Osteocyte (in vitro differentiated cells): Measurements from ENCODE around the gene PGA4. TPM values are rescaled to one million over a fixed set of nuclear protein-coding genes. Genes with fewer than 3 reads are reported as not detected.
"Not testable (repeated sequence)": the region's sequence is repeated elsewhere in the genome, so short reads cannot be mapped to it uniquely, and the experiment has no call there.

Experiments used
- DNase-seq: peaks from one replicate; pipeline ENCODE4 v3.0.0; 2021; ENCODE audit warnings: mixed read lengths; ENCODE audit not compliant: unreplicated experiment; ENCODE audit errors: extremely low spot score
- H3K27ac Mint-ChIP-seq: one replicate; pipeline ENCODE4 v1.8.0; 2021; ENCODE audit warnings: mild to moderate bottlenecking, mixed read lengths; ENCODE audit not compliant: unreplicated experiment
- H3K27me3 Mint-ChIP-seq: one replicate; pipeline ENCODE4 v1.8.0; 2021; ENCODE audit warnings: mixed read lengths; ENCODE audit not compliant: unreplicated experiment
- H3K36me3 Mint-ChIP-seq: one replicate; pipeline ENCODE4 v1.8.0; 2021; ENCODE audit warnings: mixed read lengths; ENCODE audit not compliant: unreplicated experiment
- H3K4me1 Mint-ChIP-seq: one replicate; pipeline ENCODE4 v1.8.0; 2021; ENCODE audit warnings: mixed read lengths; ENCODE audit not compliant: unreplicated experiment
- H3K4me3 Mint-ChIP-seq: one replicate; pipeline ENCODE4 v1.8.0; 2021; ENCODE audit warnings: mild to moderate bottlenecking, moderate library complexity, mixed read lengths; ENCODE audit not compliant: unreplicated experiment
- H3K9me3 Mint-ChIP-seq: one replicate; pipeline ENCODE4 v1.8.0; 2021; ENCODE audit warnings: mixed read lengths; ENCODE audit not compliant: unreplicated experiment
- long read RNA-seq: library from polyadenylated mRNA; unstranded; transcript quantifications from one replicate; pipeline ENCODE4 v2.0.0, GENCODE V29; 2021
- total RNA-seq: library from RNA; stranded (reverse); gene quantifications from 2 replicates; pipeline ENCODE4 v1.2.1, GENCODE V29; 2021
- TF ChIP-seq, protein P1 (sequence below): fragments of 200-600 bp; sonication (generic); IDR thresholded peaks from 2 replicates; pipeline ENCODE4 v1.5.0; 2021; ENCODE audit warnings: antibody characterized with exemption, mild to moderate bottlenecking, moderate library complexity

PGA4 gene
- not detected in 2 replicates for total RNA-seq
- long read RNA-seq = 0 reads

DNA sequence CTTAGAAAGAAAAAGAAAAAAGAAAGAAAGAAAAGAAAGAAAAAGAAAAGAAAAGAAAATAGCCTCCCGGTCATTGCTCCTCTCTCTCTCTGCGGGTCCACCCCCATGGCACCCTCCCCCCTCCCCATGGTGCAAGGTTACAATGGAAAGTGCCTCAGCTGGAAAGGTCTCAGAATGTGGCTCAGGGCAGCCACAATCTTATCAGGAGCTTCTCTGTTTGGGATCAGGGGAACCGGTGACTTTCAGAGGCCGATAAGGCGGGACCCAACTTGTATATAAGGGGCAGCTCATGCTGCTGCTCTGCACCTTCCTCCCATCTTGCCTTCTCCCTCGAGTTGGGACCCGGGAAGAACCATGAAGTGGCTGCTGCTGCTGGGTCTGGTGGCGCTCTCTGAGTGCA is at the start of gene PGA4:
TSS of gene PGA4 (plus strand) at position 301 of the 400 bp plus-strand sequence. CDS start at position 355, 54 bp downstream.
- not testable (repeated sequence) for DNase-seq, H3K27me3 Mint-ChIP-seq, H3K36me3 Mint-ChIP-seq, H3K27ac Mint-ChIP-seq, H3K4me1 Mint-ChIP-seq, H3K4me3 Mint-ChIP-seq, H3K9me3 Mint-ChIP-seq

DNA sequence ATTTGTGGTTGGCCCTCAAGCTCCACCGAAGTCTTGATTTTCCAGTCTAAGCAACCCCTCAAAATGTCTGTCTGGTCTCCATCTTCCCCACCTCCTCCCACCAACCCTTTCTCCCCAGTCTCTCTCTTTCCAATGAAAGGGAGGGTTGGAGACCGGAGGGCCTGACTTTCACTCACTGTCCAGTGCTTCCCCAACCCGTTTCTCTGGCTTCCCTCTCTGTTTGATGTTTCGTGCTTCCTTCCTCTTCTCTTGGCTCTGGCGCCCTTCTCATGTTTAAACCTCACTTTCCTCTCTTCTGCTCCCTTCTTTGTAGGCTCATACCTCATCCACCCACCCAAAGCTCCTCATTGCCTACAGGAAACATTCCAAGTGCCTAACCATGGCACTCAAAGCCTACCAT is 49.8 kb upstream of the PGA4 start:
- Mint-ChIP-seq H3K4me1 (no peaks in the 10 kb centered on the region), H3K36me3 (no peaks in the 10 kb centered on the region), H3K9me3 (no peaks in the 10 kb centered on the region), H3K27ac (no peak overlapping the region), H3K4me3 (no peak overlapping the region), H3K27me3 (peaks cover 55% of the 10 kb centered on the region)
- TF ChIP-seq, protein P1, sequence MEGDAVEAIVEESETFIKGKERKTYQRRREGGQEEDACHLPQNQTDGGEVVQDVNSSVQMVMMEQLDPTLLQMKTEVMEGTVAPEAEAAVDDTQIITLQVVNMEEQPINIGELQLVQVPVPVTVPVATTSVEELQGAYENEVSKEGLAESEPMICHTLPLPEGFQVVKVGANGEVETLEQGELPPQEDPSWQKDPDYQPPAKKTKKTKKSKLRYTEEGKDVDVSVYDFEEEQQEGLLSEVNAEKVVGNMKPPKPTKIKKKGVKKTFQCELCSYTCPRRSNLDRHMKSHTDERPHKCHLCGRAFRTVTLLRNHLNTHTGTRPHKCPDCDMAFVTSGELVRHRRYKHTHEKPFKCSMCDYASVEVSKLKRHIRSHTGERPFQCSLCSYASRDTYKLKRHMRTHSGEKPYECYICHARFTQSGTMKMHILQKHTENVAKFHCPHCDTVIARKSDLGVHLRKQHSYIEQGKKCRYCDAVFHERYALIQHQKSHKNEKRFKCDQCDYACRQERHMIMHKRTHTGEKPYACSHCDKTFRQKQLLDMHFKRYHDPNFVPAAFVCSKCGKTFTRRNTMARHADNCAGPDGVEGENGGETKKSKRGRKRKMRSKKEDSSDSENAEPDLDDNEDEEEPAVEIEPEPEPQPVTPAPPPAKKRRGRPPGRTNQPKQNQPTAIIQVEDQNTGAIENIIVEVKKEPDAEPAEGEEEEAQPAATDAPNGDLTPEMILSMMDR = no peak
- DNase-seq = no peak

DNA sequence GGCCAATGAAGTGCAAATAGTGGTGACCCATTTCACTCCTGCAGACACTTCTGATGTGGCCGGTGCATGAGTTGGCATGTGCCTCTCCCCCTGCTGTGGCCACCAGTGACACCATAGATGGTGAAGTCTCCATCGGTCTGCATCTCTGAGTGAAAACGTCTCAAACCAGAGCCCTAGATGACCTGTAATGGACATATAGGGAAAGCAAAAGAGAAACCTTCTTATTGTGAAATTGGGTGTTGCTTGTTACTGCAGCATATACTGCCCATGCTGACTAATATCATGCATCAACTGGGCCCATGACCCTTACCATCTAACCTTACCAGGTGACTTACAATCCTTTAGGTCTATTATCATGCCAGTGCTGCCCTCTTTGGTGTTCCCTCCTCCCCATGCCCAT is 49.3 kb upstream of the PGA4 start:
- no peak overlapping the region for H3K27ac Mint-ChIP-seq
- peaks cover 57% of the 10 kb centered on the region for H3K27me3 Mint-ChIP-seq
- H3K36me3 Mint-ChIP-seq = no peaks in the 10 kb centered on the region
- no peak for DNase-seq
- H3K4me1 Mint-ChIP-seq = no peaks in the 10 kb centered on the region
- TF ChIP-seq, protein P1 = no peak
- H3K9me3 Mint-ChIP-seq = no peaks in the 10 kb centered on the region
- H3K4me3 Mint-ChIP-seq = no peak overlapping the region

DNA sequence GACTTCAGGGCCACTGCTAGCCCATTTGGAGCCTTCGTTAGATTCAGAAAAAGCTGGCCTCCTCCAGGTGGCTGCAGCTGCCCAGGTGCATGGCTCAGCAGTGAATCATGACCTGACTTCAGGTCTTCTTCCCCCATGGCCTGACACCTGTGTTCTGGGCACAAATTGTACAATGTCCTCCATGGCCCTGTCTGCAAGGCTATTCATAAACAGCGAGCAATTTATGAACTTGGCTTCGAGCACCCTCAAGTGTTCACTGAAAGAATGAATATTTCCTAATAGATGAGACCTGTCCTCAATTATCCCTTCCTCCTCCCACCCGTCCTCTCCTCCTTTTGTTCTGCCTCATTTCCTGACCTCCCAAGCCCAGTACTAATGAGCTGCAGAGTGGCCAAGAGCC is 48.7 kb upstream of the PGA4 start:
- Mint-ChIP-seq H3K36me3 (no peaks in the 10 kb centered on the region), H3K4me3 (no peak overlapping the region), H3K27ac (no peak overlapping the region), H3K27me3 (peaks cover 59% of the 10 kb centered on the region), H3K4me1 (no peaks in the 10 kb centered on the region), H3K9me3 (no peaks in the 10 kb centered on the region)
- DNase-seq = no peak
- TF ChIP-seq, protein P1 = peak; percentile 9

DNA sequence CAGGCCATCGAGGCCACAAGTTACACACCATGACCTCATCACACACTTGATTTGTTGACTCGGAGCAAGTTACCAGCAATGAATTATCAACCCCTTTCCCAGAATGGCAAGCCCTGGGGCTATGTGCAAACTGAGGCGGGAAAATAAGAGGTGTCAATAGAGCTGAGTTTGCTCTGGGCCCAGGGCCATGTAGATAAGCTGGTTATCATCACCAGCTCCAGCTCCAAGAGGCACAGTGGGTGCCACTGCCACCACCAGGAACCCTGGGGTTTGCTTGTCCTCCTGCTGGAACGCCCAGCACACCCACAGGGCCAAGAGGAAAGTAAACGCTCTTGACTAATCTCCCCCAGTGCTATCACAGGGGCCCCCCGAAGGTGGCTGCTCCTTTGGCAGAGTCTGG is 47.9 kb upstream of the PGA4 start:
- no peaks in the 10 kb centered on the region for H3K36me3 Mint-ChIP-seq
- H3K4me3 Mint-ChIP-seq = no peak overlapping the region
- peaks cover 61% of the 10 kb centered on the region for H3K27me3 Mint-ChIP-seq
- TF ChIP-seq, protein P1 = no peak
- no peaks in the 10 kb centered on the region for H3K9me3 Mint-ChIP-seq
- no peak overlapping the region for H3K27ac Mint-ChIP-seq
- DNase-seq = no peak
- no peaks in the 10 kb centered on the region for H3K4me1 Mint-ChIP-seq

DNA sequence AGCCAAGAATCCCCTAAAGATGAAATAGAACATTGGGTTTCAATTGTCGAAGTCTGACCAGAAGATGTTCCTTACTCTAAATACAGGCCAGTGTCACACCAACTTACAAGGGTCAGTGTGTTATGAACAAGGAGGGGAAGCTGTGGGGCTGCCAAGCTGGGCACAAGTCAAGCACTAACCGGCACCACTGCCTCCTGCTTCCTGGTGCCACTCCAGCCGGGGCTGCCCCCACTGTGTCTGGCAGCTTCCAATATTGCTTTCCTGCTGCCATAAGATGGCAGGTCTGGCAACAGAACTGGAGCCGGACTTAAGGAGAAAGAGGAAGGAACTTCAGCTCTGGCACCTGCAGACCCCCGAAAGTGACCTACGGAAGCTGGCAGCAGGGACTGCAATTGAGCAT is 47.2 kb upstream of the PGA4 start:
- H3K27ac Mint-ChIP-seq = no peak overlapping the region
- no peaks in the 10 kb centered on the region for H3K36me3 Mint-ChIP-seq
- DNase-seq = no peak
- no peaks in the 10 kb centered on the region for H3K9me3 Mint-ChIP-seq
- no peaks in the 10 kb centered on the region for H3K4me1 Mint-ChIP-seq
- peaks cover 61% of the 10 kb centered on the region for H3K27me3 Mint-ChIP-seq
- H3K4me3 Mint-ChIP-seq = no peak overlapping the region
- TF ChIP-seq, protein P1 = no peak
